PC-3 (cell line): ENCODE measurements around the gene RNF150. TPM values are rescaled to one million over a fixed set of nuclear protein-coding genes. Genes with fewer than 3 reads are reported as not detected.
"Not testable (repeated sequence)": the region's sequence is repeated elsewhere in the genome, so short reads cannot be mapped to it uniquely, and the experiment has no call there.

Experiments
- ATAC-seq: fragments of 200-7000 bp; cut with Tn5 transposase; 2 replicates; pipeline ENCODE4 v1.9.1; 2020; ENCODE audit warnings: mild to moderate bottlenecking, moderate library complexity
- BruUV-seq: library from RNA; stranded (reverse); fragments of 400-500 nt; replicated peaks from 2 replicates; lab custom pipeline; 2021; lab: Mats Ljungman, UMichigan
- CTCF ChIA-PET: fragments of 300-600 bp; sonication (Branson Sonifier 250); formaldehyde crosslinking; loops from one replicate; lab custom pipeline; 2022; ENCODE audit warnings: antibody characterized with exemption; lab: Charles Lee
- POLR2A ChIA-PET: fragments of 300-600 bp; sonication (Branson Sonifier 250); formaldehyde crosslinking; loops from one replicate; lab custom pipeline; 2022; ENCODE audit warnings: antibody characterized with exemption; ENCODE audit not compliant: unreplicated experiment; lab: Charles Lee
- DNase-seq: peaks from one replicate; pipeline ENCODE4 v3.0.0-alpha.2; 2015
- H2AFZ ChIP-seq: fragments of 300-600 bp; sonication (generic); 2 replicates; pipeline ENCODE4 v1.6.0; 2016; ENCODE audit warnings: antibody characterized with exemption, low read length
- H3F3A ChIP-seq: fragments of 300-600 bp; sonication (generic); one replicate; pipeline ENCODE4 v1.6.0; 2017; ENCODE audit warnings: antibody characterized with exemption, low read length, control low read depth, mild to moderate bottlenecking; ENCODE audit not compliant: unreplicated experiment
- H3K27ac ChIP-seq: fragments of 300-600 bp; sonication (generic); 2 replicates; pipeline ENCODE4 v1.5.1; 2016; ENCODE audit warnings: mild to moderate bottlenecking, low read length
- H3K27me3 ChIP-seq: fragments of 300-600 bp; sonication (generic); 2 replicates; pipeline ENCODE4 v1.6.1; 2016; ENCODE audit warnings: low read length, mixed read lengths
- H3K36me3 ChIP-seq: fragments of 300-600 bp; sonication (generic); 2 replicates; pipeline ENCODE4 v1.6.1; 2016; ENCODE audit warnings: low read depth, mixed run types, low read length, mixed read lengths
- H3K4me1 ChIP-seq: fragments of 300-600 bp; sonication (generic); 2 replicates; pipeline ENCODE4 v1.5.1; 2016; ENCODE audit warnings: low read length; ENCODE audit not compliant: insufficient read depth
- H3K4me2 ChIP-seq: fragments of 300-600 bp; sonication (generic); 2 replicates; pipeline ENCODE4 v1.6.0; 2016; ENCODE audit warnings: low read length
- H3K4me3 ChIP-seq: fragments of 300-600 bp; sonication (generic); 2 replicates; pipeline ENCODE4 v1.5.1; 2016; ENCODE audit warnings: mild to moderate bottlenecking, low read length, mixed read lengths
- H3K79me2 ChIP-seq: fragments of 300-600 bp; sonication (generic); 2 replicates; pipeline ENCODE4 v1.6.1; 2017; ENCODE audit warnings: low read length, mixed read lengths
- H3K9ac ChIP-seq: fragments of 300-600 bp; sonication (generic); 2 replicates; pipeline ENCODE4 v1.6.0; 2016; ENCODE audit warnings: mild to moderate bottlenecking, low read length
- H3K9me2 ChIP-seq: fragments of 300-600 bp; sonication (generic); replicated peaks from 2 replicates; pipeline ENCODE4 v1.6.1; 2016; ENCODE audit warnings: mixed run types, low read length, mixed read lengths
- H3K9me3 ChIP-seq: fragments of 300-600 bp; sonication (generic); 2 replicates; pipeline ENCODE4 v1.6.1; 2016; ENCODE audit warnings: low read length, mixed read lengths
- H4K20me1 ChIP-seq: fragments of 300-600 bp; sonication (generic); 2 replicates; pipeline ENCODE4 v1.6.1; 2016; ENCODE audit warnings: low read length, mixed read lengths
- CTCF ChIP-seq: fragments of 300-600 bp; sonication (generic); conservative IDR thresholded peaks from 2 replicates; pipeline ENCODE4 v1.5.1; 2017; ENCODE audit warnings: antibody characterized with exemption, low read depth, mild to moderate bottlenecking, low read length
- EZH2 ChIP-seq: fragments of 300-600 bp; sonication (generic); IDR thresholded peaks from one replicate; pipeline ENCODE4 v1.6.1; 2017; ENCODE audit warnings: antibody characterized with exemption, mild to moderate bottlenecking, low read length; ENCODE audit not compliant: unreplicated experiment
- EZH2phosphoT487 ChIP-seq: fragments of 300-600 bp; sonication (generic); IDR thresholded peaks from 2 replicates; pipeline ENCODE4 v1.6.1; 2018; ENCODE audit warnings: mild to moderate bottlenecking, antibody characterized with exemption, low read length, borderline replicate concordance
- intact Hi-C: fragments of 100-400 bp; cut with micrococcal nuclease; formaldehyde crosslinking; loops from 2 replicates; pipeline ENCODE4 v1.9.0; 2023
- total RNA-seq: library from RNA; depleted of rRNA; stranded (reverse); fragments of >200 nt; gene quantifications from 2 replicates; pipeline ENCODE4 v1.2.3, GENCODE V29; 2014

RNF150 gene
- total RNA-seq, 1 experiment from 2014 or later, result 0.55 TPM

GRCh38 chr4:140833280-140833679 is 300.0 kb downstream of the RNF150 start:
- no peak overlapping the region for H2AFZ ChIP-seq
- H3K36me3 ChIP-seq, result no peaks in the 10 kb centered on the region
- no peaks in the 10 kb centered on the region; the same call in 1 of the 2 replicates for H3K9me2 ChIP-seq
- H3K27ac ChIP-seq, result no peak overlapping the region
- H3K4me1 ChIP-seq, result no peaks in the 10 kb centered on the region
- no peak for DNase-seq
- H3F3A ChIP-seq, result no peaks in the 10 kb centered on the region
- TF ChIP-seq CTCF (no peak), EZH2 (no peak), EZH2phosphoT487 (no peak)
- no peak overlapping the region for H3K9ac ChIP-seq
- H3K4me3 ChIP-seq, result no peak overlapping the region
- no peak for ATAC-seq
- no peak overlapping the region for H3K4me2 ChIP-seq
- H4K20me1 ChIP-seq, result no peaks in the 10 kb centered on the region
- BruUV-seq, result no TSS peak
- 0 out of 2 replicates have a peak, but pooled peaks cover 12% of the 10 kb centered on the region for H3K27me3 ChIP-seq
- ChIA-PET POLR2A (no interaction called here), CTCF (no interaction called here)
- H3K9me3 ChIP-seq, result no peaks in the 10 kb centered on the region
- no peaks in the 10 kb centered on the region for H3K79me2 ChIP-seq
- intact Hi-C loops, result no loop called here

GRCh38 chr4:140829825-140830224 is 303.4 kb downstream of the RNF150 start:
- no TSS peak for BruUV-seq
- Histone ChIP-seq H3K27me3 (0 out of 2 replicates have a peak, but pooled peaks cover 4% of the 10 kb centered on the region), H3K27ac (no peak overlapping the region), H3K79me2 (no peaks in the 10 kb centered on the region), H3K36me3 (no peaks in the 10 kb centered on the region), H3K9me3 (no peaks in the 10 kb centered on the region), H3K4me1 (no peaks in the 10 kb centered on the region), H2AFZ (no peak overlapping the region), H3K9ac (no peak overlapping the region), H3K9me2 (no peaks in the 10 kb centered on the region; the same call in 1 of the 2 replicates), H3K4me3 (no peak overlapping the region), H4K20me1 (no peaks in the 10 kb centered on the region), H3F3A (no peaks in the 10 kb centered on the region), H3K4me2 (no peak overlapping the region)
- intact Hi-C loops, result no loop called here
- ATAC-seq (no peak), DNase-seq (no peak)
- ChIA-PET CTCF (no interaction called here), POLR2A (no interaction called here)
- TF ChIP-seq EZH2 (no peak), CTCF (no peak), EZH2phosphoT487 (no peak)

- no peak for ATAC-seq
- POLR2A ChIA-PET, result no interaction called here
Observed at GRCh38 chr4:140826701-140827027, 306.6 kb downstream of the RNF150 start.

DNA sequence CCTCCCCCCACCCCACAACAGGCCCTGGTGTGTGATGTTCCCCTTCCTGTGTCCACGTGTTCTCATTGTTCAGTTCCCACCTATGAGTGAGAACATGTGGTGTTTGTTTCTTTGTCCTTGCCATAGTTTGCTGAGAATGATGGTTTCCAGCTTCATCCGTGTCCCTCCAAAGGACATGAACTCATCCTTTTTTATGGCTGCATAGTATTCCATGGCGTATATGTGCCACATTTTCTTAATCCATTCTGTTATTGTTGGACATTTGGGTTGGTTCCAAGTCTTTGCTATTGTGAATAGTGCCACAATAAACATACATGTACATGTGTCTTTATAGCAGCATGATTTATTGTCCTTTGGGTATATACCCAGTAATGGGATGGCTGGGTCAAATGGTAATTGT is 312.7 kb downstream of the RNF150 start:
- H3K4me1 ChIP-seq, H3K27me3 ChIP-seq, H3K4me3 ChIP-seq, intact Hi-C loops, ATAC-seq, H3K4me2 ChIP-seq, H3K9me3 ChIP-seq, DNase-seq, H3K9ac ChIP-seq, H2AFZ ChIP-seq, H3K27ac ChIP-seq, H3K79me2 ChIP-seq, H4K20me1 ChIP-seq, CTCF ChIA-PET, BruUV-seq, H3K36me3 ChIP-seq, H3F3A ChIP-seq, POLR2A ChIA-PET, H3K9me2 ChIP-seq: not testable (repeated sequence)

More at GRCh38 chr4:140826701-140827027, 306.6 kb downstream of the RNF150 start:
- H3F3A ChIP-seq, result no peaks in the 10 kb centered on the region
- intact Hi-C loops, result no loop called here
- TF ChIP-seq EZH2, result no peak
- no peaks in the 10 kb centered on the region for H4K20me1 ChIP-seq
- no peaks in the 10 kb centered on the region for H3K36me3 ChIP-seq
- H3K4me1 ChIP-seq, result no peaks in the 10 kb centered on the region
- H3K79me2 ChIP-seq, result no peaks in the 10 kb centered on the region
- no peaks in the 10 kb centered on the region; the same call in 1 of the 2 replicates for H3K9me2 ChIP-seq
- BruUV-seq, result no TSS peak
- H3K27me3 ChIP-seq, result 0 out of 2 replicates have a peak, but pooled peaks cover 3% of the 10 kb centered on the region
- no peak overlapping the region for H2AFZ ChIP-seq
- no peak for DNase-seq
- no peak overlapping the region for H3K27ac ChIP-seq
- no peak overlapping the region for H3K4me3 ChIP-seq
- no peak overlapping the region for H3K9ac ChIP-seq
- CTCF ChIA-PET, result no interaction called here
- H3K9me3 ChIP-seq, result no peaks in the 10 kb centered on the region
- H3K4me2 ChIP-seq, result no peak overlapping the region
